Trophoblast cell (in vitro differentiated cells and primary cell): ENCODE data around the gene APMAP.

Source experiments
- DNase-seq, 2 donors: peaks; one replicate each; pipeline ENCODE4 v3.0.0-alpha.2; 2016
- H2AFZ ChIP-seq: 2 replicates; pipeline ENCODE4 v1.6.1; 2013; ENCODE audit warnings: low read length, moderate library complexity, mild to moderate bottlenecking; ENCODE audit not compliant: insufficient read depth, poor library complexity
- H2AK5ac ChIP-seq: 2 replicates; pipeline ENCODE4 v1.6.1; 2013; ENCODE audit warnings: mild to moderate bottlenecking, low read length
- H2BK120ac ChIP-seq: 2 replicates; pipeline ENCODE4 v1.6.1; 2013; ENCODE audit warnings: low read length, mild to moderate bottlenecking, moderate library complexity; ENCODE audit not compliant: insufficient read depth, poor library complexity
- H2BK12ac ChIP-seq: 2 replicates; pipeline ENCODE4 v1.6.1; 2013; ENCODE audit warnings: mild to moderate bottlenecking, low read length, moderate library complexity
- H2BK5ac ChIP-seq: 2 replicates; pipeline ENCODE4 v1.6.1; 2013; ENCODE audit warnings: low read length, low read depth, moderate library complexity, mild to moderate bottlenecking; ENCODE audit not compliant: poor library complexity
- H3K14ac ChIP-seq: 2 replicates; pipeline ENCODE4 v1.6.1; 2013; ENCODE audit warnings: mild to moderate bottlenecking, low read length
- H3K18ac ChIP-seq: 2 replicates; pipeline ENCODE4 v1.6.1; 2013; ENCODE audit warnings: mild to moderate bottlenecking, low read length
- H3K23ac ChIP-seq: 2 replicates; pipeline ENCODE4 v1.6.1; 2013; ENCODE audit warnings: low read length
- H3K27ac ChIP-seq: 2 replicates; pipeline ENCODE4 v1.5.1; 2013; ENCODE audit warnings: low read depth, mild to moderate bottlenecking, inconsistent platforms, low read length, moderate library complexity
- H3K27me3 ChIP-seq: 2 replicates; pipeline ENCODE4 v1.6.1; 2013; ENCODE audit warnings: inconsistent platforms, mild to moderate bottlenecking, low read length, moderate library complexity; ENCODE audit not compliant: insufficient read depth
- H3K36me3 ChIP-seq, 2 experiments: 1 replicate in 1 of 2; 2 replicates in 1 of 2; pipeline ENCODE4 v1.6.1; 2013; ENCODE audit warnings: low read length in 2 of 2, mild to moderate bottlenecking in 2 of 2, moderate library complexity in 1 of 2; ENCODE audit not compliant: insufficient read depth in 2 of 2, control insufficient read depth in 1 of 2
- H3K4ac ChIP-seq: 2 replicates; pipeline ENCODE4 v1.6.1; 2013; ENCODE audit warnings: low read depth, mild to moderate bottlenecking, low read length, moderate library complexity
- H3K4me1 ChIP-seq, 2 experiments: 1 replicate in 1 of 2; 2 replicates in 1 of 2; pipeline ENCODE4 v1.6.1; 2013; ENCODE audit warnings: low read length in 2 of 2, mild to moderate bottlenecking in 2 of 2, moderate library complexity in 1 of 2; ENCODE audit not compliant: insufficient read depth in 2 of 2, control insufficient read depth in 1 of 2
- H3K4me2 ChIP-seq: 2 replicates; pipeline ENCODE4 v1.6.1; 2013; ENCODE audit warnings: inconsistent platforms, mild to moderate bottlenecking, low read length, moderate library complexity
- H3K4me3 ChIP-seq: 2 replicates; pipeline ENCODE4 v1.5.1; 2013; ENCODE audit warnings: mild to moderate bottlenecking, low read depth, low read length, inconsistent platforms
- H3K79me1 ChIP-seq: one replicate; pipeline ENCODE4 v1.6.1; 2013; ENCODE audit warnings: low read length
- H3K79me2 ChIP-seq: 2 replicates; pipeline ENCODE4 v1.6.1; 2013; ENCODE audit warnings: low read length, mild to moderate bottlenecking; ENCODE audit not compliant: control insufficient read depth, insufficient read depth, poor library complexity
- H3K9ac ChIP-seq: 2 replicates; pipeline ENCODE4 v1.6.1; 2013; ENCODE audit warnings: mild to moderate bottlenecking, low read length
- H3K9me3 ChIP-seq: 2 replicates; pipeline ENCODE4 v1.6.1; 2013; ENCODE audit warnings: low read depth, mild to moderate bottlenecking, control low read depth, inconsistent platforms, low read length; ENCODE audit not compliant: insufficient read depth
- H4K12ac ChIP-seq: 2 replicates; pipeline ENCODE4 v1.6.1; 2013; ENCODE audit warnings: low read depth, mild to moderate bottlenecking, low read length, moderate library complexity
- H4K8ac ChIP-seq: 2 replicates; pipeline ENCODE4 v1.6.1; 2013; ENCODE audit warnings: low read depth, mild to moderate bottlenecking, low read length, moderate library complexity
- H4K91ac ChIP-seq: one replicate; pipeline ENCODE4 v1.6.1; 2013; ENCODE audit warnings: low read depth, mild to moderate bottlenecking, low read length, moderate library complexity
- WGBS: extraction: QIAGEN DNeasy Blood & Tissue Kit; methylation state at CpG from one replicate; pipeline ENCODE4 v1.1.7; 2013; ENCODE audit warnings: missing lambda C conversion rate; ENCODE audit not compliant: insufficient read length, insufficient coverage; ENCODE audit errors: extremely low coverage; 5-methylcytosine and 5-hydroxymethylcytosine counted together

The APMAP gene

DNA sequence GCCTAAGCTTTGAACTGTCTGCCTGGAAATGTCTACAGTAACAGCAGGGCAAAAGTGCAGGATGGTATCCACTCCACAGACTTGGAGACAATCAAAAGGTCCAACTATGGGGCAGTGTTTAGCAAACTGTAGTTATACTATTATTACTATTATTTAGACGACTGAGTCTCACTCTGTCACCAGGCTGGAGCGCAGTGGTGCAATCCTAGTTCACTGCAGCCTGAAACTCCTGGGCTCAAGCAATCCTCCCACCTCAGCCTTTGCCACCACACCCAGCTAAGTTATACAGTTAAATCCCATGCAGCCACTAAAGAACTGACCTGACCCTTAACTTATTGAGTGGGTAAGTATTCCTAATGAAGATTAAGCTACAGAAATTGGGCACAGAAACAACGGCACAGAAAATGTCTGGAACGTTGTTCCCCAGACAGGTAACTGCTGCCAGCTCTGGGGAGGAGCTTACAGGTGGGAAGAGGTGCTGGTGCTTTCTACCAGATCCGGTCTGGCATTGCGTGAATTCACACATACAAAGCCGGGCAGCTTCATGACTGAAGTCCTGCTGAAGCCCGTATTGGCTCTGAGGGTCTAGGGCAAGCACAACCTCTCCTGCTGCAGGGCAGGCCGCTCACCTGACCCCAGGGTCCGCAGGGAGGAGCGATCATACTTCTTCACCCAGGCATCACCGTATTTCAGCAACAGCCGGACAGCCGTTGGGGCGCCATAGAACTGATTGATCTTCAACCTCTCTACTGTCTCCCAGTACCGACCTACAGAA is 27.0 kb upstream of the APMAP start:
- no peaks in the 10 kb centered on the region for H3K79me2 ChIP-seq
- no peak overlapping the region for H3K27ac ChIP-seq
- H2BK120ac ChIP-seq: no peak overlapping the region
- H3K4me3 ChIP-seq: no peak overlapping the region
- no peak overlapping the region for H3K18ac ChIP-seq
- no peak overlapping the region for H3K14ac ChIP-seq
- no peak overlapping the region for H3K4me2 ChIP-seq
- WGBS: no CpG with 5 or more reads among the region's 16 CpGs
- H3K4ac ChIP-seq: no peak overlapping the region
- H3K36me3 ChIP-seq: no peaks in the 10 kb centered on the region
- no peak overlapping the region for H2AFZ ChIP-seq
- H3K9ac ChIP-seq: no peak overlapping the region
- no peaks in the 10 kb centered on the region for H3K79me1 ChIP-seq
- H4K8ac ChIP-seq: no peak overlapping the region
- no peak overlapping the region for H4K12ac ChIP-seq
- no peak overlapping the region for H2BK12ac ChIP-seq
- H4K91ac ChIP-seq: no peak overlapping the region
- DNase-seq: no peak
- no peak overlapping the region for H2AK5ac ChIP-seq
- no peak overlapping the region for H2BK5ac ChIP-seq
- H3K23ac ChIP-seq: no peak overlapping the region
- H3K9me3 ChIP-seq: peaks cover 1% of the 10 kb centered on the region
- H3K4me1 ChIP-seq: peaks cover 5 to 6% of the 10 kb centered on the region in 2 experiments
- no peaks in the 10 kb centered on the region for H3K27me3 ChIP-seq

DNA sequence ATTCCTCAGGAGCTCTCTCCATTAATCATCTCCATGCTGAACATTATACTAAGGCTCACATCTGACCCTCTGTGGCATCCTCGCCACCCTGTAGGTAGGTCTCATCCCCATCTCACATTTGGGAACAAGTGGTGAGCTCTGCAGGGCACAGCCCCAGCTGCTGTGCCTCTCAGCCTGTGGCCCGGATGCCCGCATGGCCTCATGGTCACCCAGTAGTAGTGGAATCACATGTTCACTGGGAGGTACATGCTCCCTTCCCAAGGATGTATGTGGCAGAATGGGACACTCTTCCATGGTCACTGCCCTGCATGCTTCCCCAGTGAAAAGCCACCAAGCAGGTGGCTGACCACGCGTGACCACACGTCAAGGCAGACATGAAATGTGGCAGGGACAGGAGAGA is 26.3 kb upstream of the APMAP start:
- Histone ChIP-seq H4K8ac (no peak overlapping the region), H2AK5ac (no peak overlapping the region), H3K4me3 (no peak overlapping the region), H2AFZ (no peak overlapping the region), H3K9ac (no peak overlapping the region), H3K36me3 (no peaks in the 10 kb centered on the region), H2BK12ac (no peak overlapping the region), H3K4me2 (no peak overlapping the region), H3K27me3 (no peaks in the 10 kb centered on the region), H3K23ac (peak overlapping the region; percentile 35), H2BK5ac (no peak overlapping the region), H3K4me1 (peaks cover 5 to 6% of the 10 kb centered on the region in 2 experiments), H4K91ac (no peak overlapping the region), H4K12ac (no peak overlapping the region), H3K14ac (no peak overlapping the region), H2BK120ac (no peak overlapping the region), H3K79me1 (no peaks in the 10 kb centered on the region), H3K27ac (no peak overlapping the region), H3K9me3 (peaks cover 1% of the 10 kb centered on the region), H3K4ac (no peak overlapping the region), H3K79me2 (no peaks in the 10 kb centered on the region), H3K18ac (no peak overlapping the region)
- DNase-seq: peak in 1 of 2 donors; percentile 19
- no CpG with 5 or more reads among the region's 6 CpGs for WGBS

DNA sequence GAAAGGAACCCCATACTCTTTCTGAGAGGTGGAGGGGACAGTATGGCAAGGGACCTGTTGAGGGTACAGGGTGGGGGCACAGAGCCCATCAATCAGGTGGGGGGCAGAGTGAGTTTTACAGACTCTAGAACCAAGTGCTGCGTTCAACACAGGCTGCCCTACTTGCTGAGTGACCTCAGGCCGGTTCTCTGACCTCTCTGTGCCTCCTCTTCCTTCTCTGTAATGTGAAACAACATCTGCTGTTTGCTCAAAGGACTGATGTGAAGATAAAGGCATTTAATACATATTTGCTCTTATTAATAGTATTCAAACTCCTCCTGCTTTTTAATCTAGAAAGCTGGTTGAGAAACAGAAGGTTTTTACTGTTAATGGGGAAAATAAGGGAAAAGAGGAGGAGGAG is 25.9 kb upstream of the APMAP start:
- Histone ChIP-seq H2BK120ac (no peak overlapping the region), H2AFZ (no peak overlapping the region), H3K27me3 (no peaks in the 10 kb centered on the region), H4K12ac (no peak overlapping the region), H3K23ac (no peak overlapping the region), H3K4me1 (peaks cover 5 to 6% of the 10 kb centered on the region in 2 experiments), H3K36me3 (no peaks in the 10 kb centered on the region), H2BK5ac (no peak overlapping the region), H3K9ac (no peak overlapping the region), H4K8ac (no peak overlapping the region), H3K9me3 (peaks cover 1% of the 10 kb centered on the region), H4K91ac (no peak overlapping the region), H3K4me3 (no peak overlapping the region), H2BK12ac (no peak overlapping the region), H3K18ac (no peak overlapping the region), H3K79me2 (no peaks in the 10 kb centered on the region), H2AK5ac (no peak overlapping the region), H3K4me2 (no peak overlapping the region), H3K79me1 (no peaks in the 10 kb centered on the region), H3K4ac (no peak overlapping the region), H3K14ac (no peak overlapping the region), H3K27ac (no peak overlapping the region)
- DNase-seq: peak in 1 of 2 donors; percentile 21
- no CpG with 5 or more reads among the region's 2 CpGs for WGBS

DNA sequence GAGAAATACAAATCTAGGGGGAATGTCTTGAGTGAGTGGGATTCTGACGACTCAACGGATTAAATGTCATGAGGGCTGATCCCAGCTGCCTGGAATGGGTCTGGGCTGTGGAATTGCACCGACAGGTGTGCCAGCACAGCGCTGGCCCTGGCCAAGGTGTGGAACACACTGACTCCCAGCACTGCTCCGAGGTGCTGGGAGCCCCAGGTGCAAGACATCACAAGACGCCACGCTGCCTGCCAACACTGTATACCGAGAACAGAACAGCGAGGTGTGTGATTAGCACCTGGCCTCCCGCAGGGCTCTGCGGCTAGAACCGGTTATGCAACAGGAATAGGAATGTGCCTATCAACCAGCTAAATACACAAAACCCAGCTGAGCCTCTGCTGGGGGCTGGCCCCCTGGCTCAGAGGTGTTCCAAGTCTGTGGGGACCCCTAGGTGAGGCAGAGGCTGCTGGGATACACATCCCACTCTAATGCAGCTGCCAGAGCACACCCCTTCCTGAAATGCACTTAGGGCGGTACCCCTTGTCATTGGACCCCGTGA is 24.8 kb upstream of the APMAP start:
- Histone ChIP-seq H3K14ac (no peak overlapping the region), H4K12ac (no peak overlapping the region), H2AK5ac (no peak overlapping the region), H3K36me3 (no peaks in the 10 kb centered on the region), H3K79me1 (no peaks in the 10 kb centered on the region), H3K4ac (no peak overlapping the region), H3K4me1 (peaks cover 5 to 6% of the 10 kb centered on the region in 2 experiments), H3K18ac (no peak overlapping the region), H3K4me3 (no peak overlapping the region), H3K23ac (no peak overlapping the region), H3K9me3 (peaks cover 1% of the 10 kb centered on the region), H4K8ac (no peak overlapping the region), H3K79me2 (no peaks in the 10 kb centered on the region), H2BK12ac (no peak overlapping the region), H2BK5ac (no peak overlapping the region), H3K27me3 (no peaks in the 10 kb centered on the region), H2BK120ac (no peak overlapping the region), H4K91ac (no peak overlapping the region), H2AFZ (no peak overlapping the region), H3K4me2 (no peak overlapping the region), H3K27ac (no peak overlapping the region), H3K9ac (no peak overlapping the region)
- no CpG with 5 or more reads among the region's 14 CpGs for WGBS
- peak; percentile 76 to 84 for DNase-seq
